ENCODE results near the gene TDRKH. TPM values are rescaled to one million over a fixed set of nuclear protein-coding genes. Genes with fewer than 3 reads are reported as not detected.

Gene TDRKH
- total and polyA plus RNA-seq, 2 of the 13 experiments (the other 11 are each of a cell fraction or from before 2014, with no cell fraction given) = 3.9 to 5.4 TPM

DNA sequence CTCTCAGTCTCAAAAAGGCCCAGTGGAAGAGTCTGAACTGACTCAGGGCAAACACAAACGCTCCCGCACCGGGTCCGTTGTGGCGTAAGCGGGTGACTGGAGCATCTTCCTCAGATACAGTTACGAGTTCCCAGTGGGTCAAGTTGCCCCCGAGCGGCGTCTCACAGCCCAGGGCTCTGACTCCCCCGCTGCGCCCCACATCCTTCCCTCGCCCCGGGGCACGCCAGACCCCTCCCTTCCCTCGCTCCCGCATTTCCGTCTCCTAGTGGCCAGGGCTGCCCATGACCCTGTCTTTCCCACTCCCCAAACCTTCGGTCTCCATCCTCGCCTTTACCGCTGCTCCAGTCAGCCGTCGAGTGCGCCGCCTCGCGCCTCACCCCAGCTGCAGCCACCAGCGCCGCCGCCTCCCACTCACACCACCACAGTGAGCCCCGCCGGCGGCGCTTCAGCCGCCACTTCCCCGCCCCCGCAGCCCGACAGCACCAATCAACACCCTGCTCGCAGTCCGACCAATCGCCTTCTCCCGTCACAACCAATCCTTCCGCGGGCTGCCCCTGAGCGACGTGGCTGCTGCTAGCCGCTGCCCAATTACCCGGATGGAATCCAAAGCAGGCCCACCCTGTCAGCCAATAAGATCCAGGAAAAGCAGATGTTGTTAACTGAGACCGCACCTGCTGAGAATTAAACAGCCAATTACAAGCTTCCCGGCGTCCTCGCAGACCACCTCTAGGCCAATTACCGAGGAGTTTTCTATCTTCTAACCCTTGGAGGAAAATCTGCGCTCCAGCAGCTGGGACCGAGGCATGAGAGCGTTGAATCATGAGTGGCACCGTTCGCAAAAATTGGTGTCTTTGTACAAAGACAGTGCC, at the start of gene TDRKH (continued):
- TF ChIP-seq ZNF496 (CRISPR knock-in tag; IDR thresholded peaks at IDR 0.05; ENCODE audit: insufficient replicate concordance) = no peak
- TF ChIP-seq MEF2D (CRISPR knock-in tag; IDR thresholded peaks at IDR 0.05) = peak; percentile 71
- no peak; the same call in 1 of the 2 replicates for TF ChIP-seq ZNF816 (CRISPR knock-in tag; IDR thresholded peaks at IDR 0.05; ENCODE audit: borderline replicate concordance)
- TF ChIP-seq, protein P1, sequence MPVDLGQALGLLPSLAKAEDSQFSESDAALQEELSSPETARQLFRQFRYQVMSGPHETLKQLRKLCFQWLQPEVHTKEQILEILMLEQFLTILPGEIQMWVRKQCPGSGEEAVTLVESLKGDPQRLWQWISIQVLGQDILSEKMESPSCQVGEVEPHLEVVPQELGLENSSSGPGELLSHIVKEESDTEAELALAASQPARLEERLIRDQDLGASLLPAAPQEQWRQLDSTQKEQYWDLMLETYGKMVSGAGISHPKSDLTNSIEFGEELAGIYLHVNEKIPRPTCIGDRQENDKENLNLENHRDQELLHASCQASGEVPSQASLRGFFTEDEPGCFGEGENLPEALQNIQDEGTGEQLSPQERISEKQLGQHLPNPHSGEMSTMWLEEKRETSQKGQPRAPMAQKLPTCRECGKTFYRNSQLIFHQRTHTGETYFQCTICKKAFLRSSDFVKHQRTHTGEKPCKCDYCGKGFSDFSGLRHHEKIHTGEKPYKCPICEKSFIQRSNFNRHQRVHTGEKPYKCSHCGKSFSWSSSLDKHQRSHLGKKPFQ (CRISPR knock-in tag; IDR thresholded peaks at IDR 0.05; ENCODE audit: insufficient replicate concordance) = peak; percentile 79
- peak; percentile 64 for TF ChIP-seq ZFY (CRISPR knock-in tag; IDR thresholded peaks at IDR 0.05)
- TF ChIP-seq RFXAP (CRISPR knock-in tag; IDR thresholded peaks at IDR 0.05; ENCODE audit: borderline replicate concordance) = peak; percentile 96
- TF ChIP-seq HOXA9 (CRISPR knock-in tag; IDR thresholded peaks at IDR 0.05; ENCODE audit: borderline replicate concordance) = peak; percentile 75
- no peak for TF ChIP-seq ZNF326 (CRISPR knock-in tag; IDR thresholded peaks at IDR 0.05; ENCODE audit: borderline replicate concordance)
- peak; percentile 44 for TF ChIP-seq MED1 (CRISPR knock-in tag; IDR thresholded peaks at IDR 0.05)
- TF ChIP-seq ZMYM4 (CRISPR knock-in tag; IDR thresholded peaks at IDR 0.05) = peak; percentile 76
- TF ChIP-seq ZFP41 (CRISPR knock-in tag; IDR thresholded peaks at IDR 0.05; ENCODE audit: borderline replicate concordance) = peak; percentile 82; the same call in 1 of the 2 replicates
- TF ChIP-seq KDM2A (CRISPR knock-in tag; IDR thresholded peaks at IDR 0.05; ENCODE audit: borderline replicate concordance, low read depth) = peak; percentile 79; the same call in 1 of the 2 replicates
- TF ChIP-seq, protein P2, sequence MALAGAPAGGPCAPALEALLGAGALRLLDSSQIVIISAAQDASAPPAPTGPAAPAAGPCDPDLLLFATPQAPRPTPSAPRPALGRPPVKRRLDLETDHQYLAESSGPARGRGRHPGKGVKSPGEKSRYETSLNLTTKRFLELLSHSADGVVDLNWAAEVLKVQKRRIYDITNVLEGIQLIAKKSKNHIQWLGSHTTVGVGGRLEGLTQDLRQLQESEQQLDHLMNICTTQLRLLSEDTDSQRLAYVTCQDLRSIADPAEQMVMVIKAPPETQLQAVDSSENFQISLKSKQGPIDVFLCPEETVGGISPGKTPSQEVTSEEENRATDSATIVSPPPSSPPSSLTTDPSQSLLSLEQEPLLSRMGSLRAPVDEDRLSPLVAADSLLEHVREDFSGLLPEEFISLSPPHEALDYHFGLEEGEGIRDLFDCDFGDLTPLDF (CRISPR knock-in tag; IDR thresholded peaks at IDR 0.05) = peak; percentile 46; the same call in 1 of the 2 replicates
- no peak for TF ChIP-seq KDM6A (CRISPR knock-in tag; IDR thresholded peaks at IDR 0.05; ENCODE audit: low read depth)
- TF ChIP-seq RFX1 (IDR thresholded peaks at IDR 0.05) = no peak
- peak; percentile 82; the same call in 1 of the 2 replicates for TF ChIP-seq MEIS2 (CRISPR knock-in tag; IDR thresholded peaks at IDR 0.05)
- TF ChIP-seq ZFX (CRISPR knock-in tag; IDR thresholded peaks at IDR 0.05; ENCODE audit: low read depth) = peak; percentile 49
- peak; percentile 72; the same call in 1 of the 2 replicates for TF ChIP-seq ZNF563 (CRISPR knock-in tag; IDR thresholded peaks at IDR 0.05)
- TF ChIP-seq ELF3 (CRISPR knock-in tag; IDR thresholded peaks at IDR 0.05) = peak; percentile 29; the same call in 1 of the 2 replicates
- peak; percentile 77; the same call in 1 of the 2 replicates for TF ChIP-seq TOPORS (CRISPR knock-in tag; IDR thresholded peaks at IDR 0.05)
- TF ChIP-seq, protein P3, sequence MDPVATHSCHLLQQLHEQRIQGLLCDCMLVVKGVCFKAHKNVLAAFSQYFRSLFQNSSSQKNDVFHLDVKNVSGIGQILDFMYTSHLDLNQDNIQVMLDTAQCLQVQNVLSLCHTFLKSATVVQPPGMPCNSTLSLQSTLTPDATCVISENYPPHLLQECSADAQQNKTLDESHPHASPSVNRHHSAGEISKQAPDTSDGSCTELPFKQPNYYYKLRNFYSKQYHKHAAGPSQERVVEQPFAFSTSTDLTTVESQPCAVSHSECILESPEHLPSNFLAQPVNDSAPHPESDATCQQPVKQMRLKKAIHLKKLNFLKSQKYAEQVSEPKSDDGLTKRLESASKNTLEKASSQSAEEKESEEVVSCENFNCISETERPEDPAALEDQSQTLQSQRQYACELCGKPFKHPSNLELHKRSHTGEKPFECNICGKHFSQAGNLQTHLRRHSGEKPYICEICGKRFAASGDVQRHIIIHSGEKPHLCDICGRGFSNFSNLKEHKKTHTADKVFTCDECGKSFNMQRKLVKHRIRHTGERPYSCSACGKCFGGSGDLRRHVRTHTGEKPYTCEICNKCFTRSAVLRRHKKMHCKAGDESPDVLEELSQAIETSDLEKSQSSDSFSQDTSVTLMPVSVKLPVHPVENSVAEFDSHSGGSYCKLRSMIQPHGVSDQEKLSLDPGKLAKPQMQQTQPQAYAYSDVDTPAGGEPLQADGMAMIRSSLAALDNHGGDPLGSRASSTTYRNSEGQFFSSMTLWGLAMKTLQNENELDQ (CRISPR knock-in tag; IDR thresholded peaks at IDR 0.05; ENCODE audit: borderline replicate concordance) = no peak
- TF ChIP-seq ZNF766 (CRISPR knock-in tag; IDR thresholded peaks at IDR 0.05; ENCODE audit: borderline replicate concordance) = peak; percentile 86; the same call in 1 of the 2 replicates
- TF ChIP-seq TEAD2 (CRISPR knock-in tag; IDR thresholded peaks at IDR 0.05) = 0 out of 2 replicates have a peak, but pooled peaks have one; percentile 65
- TF ChIP-seq ZFP37 (CRISPR knock-in tag; IDR thresholded peaks at IDR 0.05; ENCODE audit: borderline replicate concordance) = peak; percentile 59; the same call in 1 of the 2 replicates
- TF ChIP-seq ZNF567 (CRISPR knock-in tag; IDR thresholded peaks at IDR 0.05; ENCODE audit: borderline replicate concordance) = no peak
